ENCODE data around the gene DBT. TPM values are rescaled to one million over a fixed set of nuclear protein-coding genes. Genes with fewer than 3 reads are reported as not detected.

DBT gene
- total RNA-seq, 6 experiments from 2014 or later, result 5.1 to 32.5 (median 18.2) TPM

DNA sequence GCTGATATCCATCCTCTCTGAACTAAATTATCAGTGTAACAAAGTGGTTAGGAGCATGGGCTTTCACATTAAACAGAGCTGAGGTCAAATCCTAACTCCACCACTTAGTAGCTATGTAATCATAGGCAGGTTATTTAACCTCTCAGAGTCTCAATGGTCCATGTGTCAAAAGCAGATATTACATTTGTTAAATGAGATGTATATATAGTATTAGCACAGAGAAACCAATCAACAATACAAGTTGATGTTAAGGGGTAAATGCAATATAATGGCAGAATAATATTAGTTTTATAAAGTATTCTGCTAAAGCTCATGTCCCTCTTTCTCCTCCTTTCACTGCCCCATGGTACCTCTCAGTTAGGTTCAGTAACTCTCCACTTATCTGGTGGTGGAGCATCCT lies 27.2 kb downstream of the DBT start:
- TF ChIP-seq CTCF (IDR thresholded peaks at IDR 0.05) (no peak), POLR2A (IDR thresholded peaks at IDR 0.05) (no peak)
- Histone ChIP-seq H3K27ac (no peak overlapping the region), H3K9me3 (no peaks in the 10 kb centered on the region), H3K4me3 (no peak overlapping the region), H3K4me1 (no peaks in the 10 kb centered on the region), H3K27me3 (no peaks in the 10 kb centered on the region), H3K36me3 (peaks cover 0 to 12% (median 0%) of the 10 kb centered on the region in 4 donors)
- intact Hi-C loops (cut with DNase I), result no loop called here
- no peak for ATAC-seq
- no peak for DNase-seq

DNA sequence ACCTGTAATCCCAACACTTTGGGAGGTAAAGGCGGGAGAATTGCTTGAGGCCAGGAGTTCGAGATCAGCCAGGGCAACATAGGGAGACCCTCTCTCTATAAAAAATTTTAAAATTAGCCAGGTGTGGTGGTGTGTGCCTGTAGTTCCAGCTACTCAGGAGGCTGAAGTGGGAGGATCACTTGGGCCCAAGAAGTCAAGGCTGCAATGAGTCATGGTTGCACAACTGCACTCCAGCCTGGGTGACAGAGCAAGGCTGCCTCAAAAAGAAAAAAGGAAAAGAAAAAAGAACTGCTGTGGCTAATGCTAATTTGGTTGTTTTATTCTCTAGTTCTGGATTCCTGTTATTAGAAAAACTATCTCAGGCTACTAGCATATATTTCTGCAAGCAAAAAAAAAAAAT lies 29.8 kb downstream of the DBT start:
- H3K4me3 ChIP-seq, result no peak overlapping the region
- TF ChIP-seq POLR2A (IDR thresholded peaks at IDR 0.05) (no peak), CTCF (IDR thresholded peaks at IDR 0.05) (no peak)
- no peaks in the 10 kb centered on the region for H3K27me3 ChIP-seq
- ATAC-seq (no peak), DNase-seq (no peak)
- H3K9me3 ChIP-seq, result no peaks in the 10 kb centered on the region
- intact Hi-C loops (cut with DNase I), result no loop called here
- H3K36me3 ChIP-seq, result peaks cover 0 to 26% (median 0%) of the 10 kb centered on the region in 4 donors
- WGBS (ENCODE audit: insufficient coverage, low coverage, low lambda C conversion rate, missing lambda C conversion rate), result 95% methylated on average over 2 of the region's 2 CpGs
- no peaks in the 10 kb centered on the region for H3K4me1 ChIP-seq
- H3K27ac ChIP-seq, result no peak overlapping the region

GRCh38 chr1:100219457-100219856 lies 30.2 kb downstream of the DBT start:
- H3K27ac ChIP-seq, result no peak overlapping the region
- no peak for DNase-seq
- ATAC-seq, result no peak
- H3K27me3 ChIP-seq, result no peaks in the 10 kb centered on the region
- TF ChIP-seq POLR2A (IDR thresholded peaks at IDR 0.05), result no peak
- no peak for TF ChIP-seq CTCF (IDR thresholded peaks at IDR 0.05)
- WGBS (ENCODE audit: insufficient coverage, low coverage, low lambda C conversion rate, missing lambda C conversion rate), result 96% methylated on average over 5 of the region's 6 CpGs
- H3K36me3 ChIP-seq, result peaks cover 0 to 30% (median 3%) of the 10 kb centered on the region in 4 donors
- H3K4me3 ChIP-seq, result no peak overlapping the region
- no peaks in the 10 kb centered on the region for H3K4me1 ChIP-seq
- intact Hi-C loops (cut with DNase I), result no loop called here
- H3K9me3 ChIP-seq, result no peaks in the 10 kb centered on the region

DNA sequence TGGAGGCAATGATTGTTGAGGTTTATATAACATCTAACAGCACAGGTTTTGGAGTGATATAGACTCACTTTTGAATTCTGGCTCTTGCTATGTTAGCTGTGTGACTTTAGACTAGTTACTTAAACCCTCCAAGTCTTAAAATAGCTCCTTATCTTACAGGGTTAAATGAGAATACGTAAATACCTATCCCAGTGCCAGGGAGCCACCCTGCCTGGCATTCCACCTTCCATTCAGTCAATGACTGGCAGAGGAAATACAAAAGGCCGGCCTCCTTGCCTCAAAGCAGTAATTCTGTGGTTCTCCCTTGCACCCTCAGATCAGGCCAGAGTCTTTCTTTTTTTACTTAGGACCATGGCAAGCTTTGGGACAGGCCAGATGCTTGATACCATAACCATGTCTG lies 31.8 kb downstream of the DBT start:
- intact Hi-C loops (cut with DNase I), result no loop called here
- Histone ChIP-seq H3K36me3 (peaks cover 0 to 46% (median 8%) of the 10 kb centered on the region in 4 donors), H3K27me3 (no peaks in the 10 kb centered on the region), H3K9me3 (no peaks in the 10 kb centered on the region), H3K4me1 (no peaks in the 10 kb centered on the region), H3K27ac (no peak overlapping the region), H3K4me3 (no peak overlapping the region)
- TF ChIP-seq CTCF (IDR thresholded peaks at IDR 0.05), result no peak
- TF ChIP-seq POLR2A (IDR thresholded peaks at IDR 0.05), result no peak
- no peak for ATAC-seq
- no peak for DNase-seq
- 71% methylated on average over 1 of the region's 2 CpGs for WGBS (ENCODE audit: insufficient coverage, low coverage, low lambda C conversion rate, missing lambda C conversion rate)

DNA sequence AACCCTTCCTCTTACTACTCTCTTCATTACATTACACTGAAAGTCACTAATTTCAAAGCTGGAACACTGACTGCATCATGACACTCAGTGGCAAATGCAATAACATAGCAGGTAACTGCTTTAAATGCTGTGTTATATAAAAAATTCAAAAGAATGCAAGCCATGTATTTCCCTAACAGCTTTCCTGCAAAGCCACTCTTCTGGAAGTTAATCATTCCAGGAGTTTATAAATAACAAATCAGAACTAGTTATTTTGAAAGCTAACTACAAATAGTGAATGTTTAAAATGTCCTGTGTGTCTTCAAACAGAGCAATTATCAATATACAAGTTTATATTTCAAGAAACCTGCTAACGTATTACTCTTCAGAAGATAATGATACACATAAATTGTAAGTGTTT lies 34.5 kb downstream of the DBT start:
- intact Hi-C loops (cut with DNase I), result no loop called here
- Histone ChIP-seq H3K27ac (no peak overlapping the region), H3K27me3 (no peaks in the 10 kb centered on the region), H3K36me3 (peaks cover 0 to 73% (median 11%) of the 10 kb centered on the region in 4 donors), H3K4me1 (no peaks in the 10 kb centered on the region), H3K9me3 (no peaks in the 10 kb centered on the region), H3K4me3 (no peak overlapping the region)
- WGBS (ENCODE audit: insufficient coverage, low coverage, low lambda C conversion rate, missing lambda C conversion rate), result 42% methylated on average over 1 of the region's 1 CpG
- TF ChIP-seq CTCF (IDR thresholded peaks at IDR 0.05) (no peak), POLR2A (IDR thresholded peaks at IDR 0.05) (no peak)
- no peak for DNase-seq
- no peak for ATAC-seq

Measured in right lobe of liver (tissue), 6 donors.